ENCODE data around the gene REEP5.
"Not testable (repeated sequence)": the region's sequence is repeated elsewhere in the genome, so short reads cannot be mapped to it uniquely, and the experiment has no call there.

The REEP5 gene

GRCh38 chr5:112931473-112931872, 9.4 kb upstream of the REEP5 start:
- no peak for DNase-seq

- no peak for DNase-seq
These were observed 8.0 kb upstream of the REEP5 start for GRCh38 chr5:112930082-112930344.

- no peak for DNase-seq
These were observed 7.5 kb upstream of the REEP5 start for GRCh38 chr5:112929336-112930081.

- no peak for DNase-seq
These were observed 2.0 kb upstream of the REEP5 start for GRCh38 chr5:112923988-112924387.

GRCh38 chr5:112923148-112923917, 1.3 kb upstream of the REEP5 start:
- DNase-seq, result no peak

GRCh38 chr5:112921026-112921832, 798 bp downstream of the REEP5 start:
- no peak for DNase-seq

GRCh38 chr5:112919972-112920371, 2.1 kb downstream of the REEP5 start:
- no peak for DNase-seq

GRCh38 chr5:112918679-112919078, 3.3 kb downstream of the REEP5 start:
- no peak for DNase-seq

- no peak for DNase-seq
These were observed 3.9 kb downstream of the REEP5 start for GRCh38 chr5:112918136-112918535.

GRCh38 chr5:112917453-112917995, 4.5 kb downstream of the REEP5 start:
- no peak for DNase-seq

GRCh38 chr5:112915831-112916230, 6.2 kb downstream of the REEP5 start:
- no peak for DNase-seq

GRCh38 chr5:112914584-112914983, 7.4 kb downstream of the REEP5 start:
- no peak for DNase-seq

- no peak for DNase-seq
These were observed 11.5 kb downstream of the REEP5 start for GRCh38 chr5:112910529-112910928.

GRCh38 chr5:112908854-112909253, 13.2 kb downstream of the REEP5 start:
- no peak for DNase-seq

GRCh38 chr5:112907166-112907631, 14.8 kb downstream of the REEP5 start:
- no peak for DNase-seq

- no peak for DNase-seq
These were observed 15.4 kb downstream of the REEP5 start for GRCh38 chr5:112906637-112907036.

GRCh38 chr5:112904996-112905395, 17.0 kb downstream of the REEP5 start:
- not testable (repeated sequence) for DNase-seq

- DNase-seq, result no peak
These were observed 19.5 kb downstream of the REEP5 start for GRCh38 chr5:112902561-112902960.

GRCh38 chr5:112895682-112896081, 26.3 kb downstream of the REEP5 start:
- no peak for DNase-seq

- no peak for DNase-seq
These were observed 29.3 kb downstream of the REEP5 start for GRCh38 chr5:112892776-112893175.

GRCh38 chr5:112892066-112892465, 30.0 kb downstream of the REEP5 start:
- DNase-seq, result not testable (repeated sequence)

- no peak for DNase-seq
These were observed 35.1 kb downstream of the REEP5 start for GRCh38 chr5:112886975-112887374.

- no peak for DNase-seq
These were observed 37.0 kb downstream of the REEP5 start for GRCh38 chr5:112885001-112885400.

Data from DMS 273 treated with DMSO at 0.1 percent for 48 hours (cell line).